Measurements from ENCODE around the gene THBS2.

Gene THBS2

GRCh38 chr6:169168302-169168630, 85.4 kb downstream of the THBS2 start:
- in situ Hi-C loops (cut with HindIII; ENCODE audit: low sequenced_read_pairs): no loop called here

- in situ Hi-C loops (cut with HindIII; ENCODE audit: low sequenced_read_pairs): no loop called here
Observed at GRCh38 chr6:169167581-169168301, 85.9 kb downstream of the THBS2 start.

- in situ Hi-C loops (cut with HindIII; ENCODE audit: low sequenced_read_pairs): no loop called here
Observed at GRCh38 chr6:169166896-169167580, 86.6 kb downstream of the THBS2 start.

All from DLD1 (cell line).